Measurements from ENCODE around the gene MVB12B. TPM values are rescaled to one million over a fixed set of nuclear protein-coding genes. Genes with fewer than 3 reads are reported as not detected.

Gene MVB12B
- total and polyA plus RNA-seq, 2 of the 13 experiments (the other 11 are each of a cell fraction or from before 2014, with no cell fraction given), result 12.1 to 30.1 TPM

GRCh38 chr9:126335837-126336735, 9.5 kb downstream of the MVB12B start (continued):
- TF ChIP-seq RERE (CRISPR knock-in tag; IDR thresholded peaks at IDR 0.05; ENCODE audit: low read depth), result no peak
- no peak for TF ChIP-seq NBN (conservative IDR thresholded peaks at IDR 0.05)
- TF ChIP-seq HDAC2 (CRISPR knock-in tag; IDR thresholded peaks at IDR 0.05), result 0 out of 2 replicates have a peak, but pooled peaks have one; percentile 12
- no peak for TF ChIP-seq RBM39 (IDR thresholded peaks at IDR 0.05; ENCODE audit: low read depth, low read length, poor library complexity, severe bottlenecking)
- TF ChIP-seq FOSL2 (CRISPR knock-in tag; IDR thresholded peaks at IDR 0.05), result peak; percentile 11; the same call in 1 of the 2 replicates
- TF ChIP-seq ARID4A (CRISPR knock-in tag; IDR thresholded peaks at IDR 0.05; ENCODE audit: borderline replicate concordance), result peak; percentile 31; the same call in 1 of the 2 replicates
- no peak for TF ChIP-seq TSC22D2 (CRISPR knock-in tag; IDR thresholded peaks at IDR 0.05; ENCODE audit: borderline replicate concordance)
- peak; percentile 95 for TF ChIP-seq HNRNPL (IDR thresholded peaks at IDR 0.05; ENCODE audit: low read depth, low read length)
- no peak for TF ChIP-seq PTBP1 (IDR thresholded peaks at IDR 0.05; ENCODE audit: low read depth, low read length, poor library complexity, severe bottlenecking)
- no peak for TF ChIP-seq TBL1XR1 (IDR thresholded peaks at IDR 0.05; ENCODE audit: borderline replicate concordance, low read length, partially characterized antibody)
- TF ChIP-seq HMGXB4 (CRISPR knock-in tag; IDR thresholded peaks at IDR 0.05; ENCODE audit: borderline replicate concordance in 1 of 2, low read depth in 1 of 2), result peak; percentile 61 to 70
- peak; percentile 15; the same call in 1 of the 3 replicates for TF ChIP-seq MXI1 (IDR thresholded peaks at IDR 0.05; ENCODE audit: borderline replicate concordance, low read depth, low read length)
- no peak; the same call in 1 of the 2 replicates for TF ChIP-seq KDM5B (CRISPR knock-in tag; IDR thresholded peaks at IDR 0.05; ENCODE audit: borderline replicate concordance)
- TF ChIP-seq ZNF275 (CRISPR knock-in tag; IDR thresholded peaks at IDR 0.05; ENCODE audit: borderline replicate concordance), result no peak
